Activated T-cell treated with anti-CD3 and anti-CD28 coated beads, Interleukin-2, amount 50 U/mL, for 24 hours (primary cell): Measurements from ENCODE around the gene KLRG1.

Source experiments
- DNase-seq: peaks from one replicate; pipeline ENCODE4 v3.0.0-alpha.2; 2020
- H3K27ac Mint-ChIP-seq: 2 replicates; pipeline ENCODE4 v1.8.0; 2020; ENCODE audit warnings: mild to moderate bottlenecking, mixed read lengths
- H3K27me3 Mint-ChIP-seq: 2 replicates; pipeline ENCODE4 v1.8.0; 2020; ENCODE audit warnings: mixed read lengths
- H3K36me3 Mint-ChIP-seq: 2 replicates; pipeline ENCODE4 v1.8.0; 2020; ENCODE audit warnings: low read depth, mixed read lengths
- H3K4me1 Mint-ChIP-seq: 2 replicates; pipeline ENCODE4 v1.8.0; 2020; ENCODE audit warnings: low read depth, mixed read lengths
- H3K4me3 Mint-ChIP-seq: 2 replicates; pipeline ENCODE4 v1.8.0; 2020; ENCODE audit warnings: mild to moderate bottlenecking, moderate library complexity, mixed read lengths
- H3K9me3 Mint-ChIP-seq: 2 replicates; pipeline ENCODE4 v1.8.0; 2020; ENCODE audit warnings: mixed read lengths

Gene KLRG1

DNA sequence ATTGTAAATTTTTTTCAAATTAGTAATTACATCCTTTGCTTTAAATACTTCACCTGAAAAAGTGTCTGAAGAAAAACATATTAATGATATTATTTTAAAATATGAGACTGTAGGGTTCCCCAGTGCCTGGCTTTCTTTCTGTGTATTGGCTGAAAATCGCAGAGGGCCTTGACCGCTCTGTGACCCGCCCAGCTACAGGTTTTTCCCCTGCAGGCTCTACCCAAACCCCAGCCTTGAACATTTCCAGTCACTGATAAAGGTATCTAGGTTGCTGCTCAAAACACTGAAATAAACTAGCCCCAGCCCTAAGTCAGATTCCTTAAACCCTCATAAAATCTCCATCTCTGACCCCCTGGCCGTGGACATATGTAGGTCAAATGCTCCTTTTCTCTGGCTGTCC, 11.9 kb downstream of the KLRG1 start:
- peak overlapping the region; percentile 56 for H3K27ac Mint-ChIP-seq
- peaks cover 12% of the 10 kb centered on the region for H3K36me3 Mint-ChIP-seq
- DNase-seq: no peak
- no peak overlapping the region for H3K4me3 Mint-ChIP-seq
- H3K27me3 Mint-ChIP-seq: no peaks in the 10 kb centered on the region
- peaks cover 59% of the 10 kb centered on the region for H3K4me1 Mint-ChIP-seq
- H3K9me3 Mint-ChIP-seq: peaks cover 2% of the 10 kb centered on the region

- Mint-ChIP-seq H3K27ac (no peak overlapping the region), H3K9me3 (peaks cover 2% of the 10 kb centered on the region), H3K4me3 (no peak overlapping the region), H3K27me3 (no peaks in the 10 kb centered on the region), H3K36me3 (peaks cover 13% of the 10 kb centered on the region), H3K4me1 (peaks cover 56% of the 10 kb centered on the region)
- DNase-seq: no peak
Observed at GRCh38 chr12:9002335-9002734, 13.0 kb downstream of the KLRG1 start.

- Mint-ChIP-seq H3K27ac (no peak overlapping the region), H3K9me3 (peaks cover 9% of the 10 kb centered on the region), H3K36me3 (peaks cover 31% of the 10 kb centered on the region), H3K4me3 (no peak overlapping the region), H3K27me3 (no peaks in the 10 kb centered on the region), H3K4me1 (peaks cover 16% of the 10 kb centered on the region)
- no peak for DNase-seq
Observed at GRCh38 chr12:9022592-9022991, 33.2 kb downstream of the KLRG1 start.

GRCh38 chr12:9024512-9024911, 35.2 kb downstream of the KLRG1 start:
- H3K9me3 Mint-ChIP-seq: peaks cover 3% of the 10 kb centered on the region
- no peak overlapping the region for H3K27ac Mint-ChIP-seq
- DNase-seq: no peak
- no peak overlapping the region for H3K4me3 Mint-ChIP-seq
- peaks cover 29% of the 10 kb centered on the region for H3K4me1 Mint-ChIP-seq
- H3K36me3 Mint-ChIP-seq: peaks cover 20% of the 10 kb centered on the region
- H3K27me3 Mint-ChIP-seq: no peaks in the 10 kb centered on the region

DNA sequence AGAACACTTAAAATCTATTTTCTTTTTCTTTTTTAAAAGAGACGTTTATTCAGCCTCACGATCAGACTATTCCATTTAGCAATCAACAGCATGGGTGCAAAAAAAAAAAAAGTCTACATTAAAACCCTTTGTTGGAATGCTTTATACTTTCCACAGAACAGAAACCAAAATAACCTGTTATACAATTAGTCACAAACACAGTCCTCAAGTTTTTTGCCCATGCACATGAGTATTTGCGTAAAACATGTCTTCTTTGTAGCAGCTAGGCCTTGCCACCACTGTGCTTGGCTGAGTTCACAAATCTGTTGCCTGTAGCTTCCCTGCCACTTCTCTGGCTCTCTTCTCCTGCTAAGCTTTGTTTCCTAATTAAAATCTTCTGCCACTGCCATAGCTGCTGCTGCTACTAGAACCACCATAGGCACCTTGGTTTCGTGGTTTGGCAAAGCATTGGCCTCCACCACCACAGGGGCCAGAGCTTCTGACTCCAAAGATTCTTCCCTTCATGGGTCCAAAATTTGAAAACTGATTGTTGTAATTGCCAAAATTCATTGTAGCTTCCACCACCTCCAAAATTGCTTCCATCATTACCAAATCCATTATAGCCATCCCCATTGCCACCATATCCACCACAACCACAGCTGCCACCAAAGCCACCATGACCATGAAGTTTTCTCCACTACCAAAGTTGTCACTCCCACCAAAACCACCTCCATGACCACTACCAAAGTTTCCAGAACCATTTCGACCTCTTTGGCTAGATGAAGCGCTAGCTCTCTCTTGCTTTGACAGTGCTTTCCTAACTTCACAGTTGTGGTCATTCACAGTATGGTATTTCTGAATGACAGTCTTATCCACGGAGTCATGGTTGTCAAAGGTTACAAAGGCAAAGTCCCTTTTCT, 38.1 kb downstream of the KLRG1 start:
- Mint-ChIP-seq H3K36me3 (peaks cover 14% of the 10 kb centered on the region), H3K9me3 (peaks cover 3% of the 10 kb centered on the region), H3K4me3 (peak overlapping the region; percentile 56), H3K27ac (peak overlapping the region; percentile 96), H3K4me1 (peaks cover 53% of the 10 kb centered on the region), H3K27me3 (no peaks in the 10 kb centered on the region)
- peak; percentile 56 for DNase-seq

DNA sequence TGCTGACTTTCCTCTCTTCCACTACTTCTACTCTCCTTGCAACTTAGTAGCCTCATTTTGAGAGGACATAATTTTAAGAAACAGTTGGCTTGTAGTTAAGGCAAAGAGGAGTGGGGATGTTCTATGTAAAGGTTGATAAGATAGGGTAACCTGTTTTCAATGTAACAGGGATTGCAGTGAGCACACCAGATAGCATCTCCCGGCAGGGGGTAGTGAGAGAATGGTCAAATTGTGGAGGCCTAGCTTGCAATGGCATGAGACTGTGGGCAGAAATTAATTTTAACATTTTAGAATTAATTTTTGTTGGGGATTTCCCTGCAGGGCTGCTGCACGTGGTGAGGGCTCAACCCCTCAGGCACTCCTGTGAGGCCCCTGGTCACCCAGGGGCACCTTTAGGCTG, 41.4 kb downstream of the KLRG1 start:
- Mint-ChIP-seq H3K4me3 (no peak overlapping the region), H3K36me3 (peaks cover 26% of the 10 kb centered on the region), H3K27ac (peak overlapping the region; percentile 35), H3K9me3 (peaks cover 3% of the 10 kb centered on the region), H3K4me1 (peaks cover 63% of the 10 kb centered on the region), H3K27me3 (no peaks in the 10 kb centered on the region)
- DNase-seq: no peak

DNA sequence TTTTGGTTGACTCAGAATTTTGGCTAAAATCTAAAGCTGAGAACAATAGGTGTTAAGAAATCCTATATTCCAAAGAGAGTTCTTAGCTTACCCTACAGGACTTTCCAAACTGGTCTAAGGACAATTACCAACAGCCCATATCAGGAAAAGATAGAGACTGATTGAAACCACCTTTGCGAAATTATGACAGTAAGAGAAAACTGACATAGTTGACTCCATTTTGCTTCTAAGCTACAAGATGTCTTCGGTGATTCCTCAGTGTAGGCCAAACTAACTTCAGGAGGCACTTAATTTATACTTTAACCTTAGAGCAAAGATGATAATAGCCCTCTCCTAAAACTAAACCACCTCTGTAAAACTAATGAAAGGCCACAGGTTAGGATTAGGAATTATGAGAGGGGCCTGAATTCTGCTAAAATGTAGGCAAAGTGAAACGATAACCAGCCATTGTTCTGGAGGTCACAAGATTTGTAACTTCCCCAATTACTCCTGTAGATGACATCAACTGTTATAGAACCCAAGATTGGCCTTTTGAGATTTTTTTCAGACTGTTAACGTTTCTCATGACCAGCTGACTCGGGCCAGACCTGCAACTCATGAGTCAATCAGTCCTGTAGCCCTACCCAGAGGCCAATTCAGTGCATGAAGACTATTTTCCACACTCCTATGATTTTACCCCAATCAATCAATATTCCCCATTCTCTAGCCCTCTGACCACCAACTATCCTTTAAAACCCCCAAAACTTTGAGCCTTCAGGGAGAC, 43.0 kb downstream of the KLRG1 start:
- Mint-ChIP-seq H3K9me3 (peaks cover 3% of the 10 kb centered on the region), H3K36me3 (peaks cover 25% of the 10 kb centered on the region), H3K27me3 (no peaks in the 10 kb centered on the region), H3K4me1 (peaks cover 73% of the 10 kb centered on the region), H3K27ac (peak overlapping the region; percentile 60), H3K4me3 (no peak overlapping the region)
- no peak for DNase-seq

DNA sequence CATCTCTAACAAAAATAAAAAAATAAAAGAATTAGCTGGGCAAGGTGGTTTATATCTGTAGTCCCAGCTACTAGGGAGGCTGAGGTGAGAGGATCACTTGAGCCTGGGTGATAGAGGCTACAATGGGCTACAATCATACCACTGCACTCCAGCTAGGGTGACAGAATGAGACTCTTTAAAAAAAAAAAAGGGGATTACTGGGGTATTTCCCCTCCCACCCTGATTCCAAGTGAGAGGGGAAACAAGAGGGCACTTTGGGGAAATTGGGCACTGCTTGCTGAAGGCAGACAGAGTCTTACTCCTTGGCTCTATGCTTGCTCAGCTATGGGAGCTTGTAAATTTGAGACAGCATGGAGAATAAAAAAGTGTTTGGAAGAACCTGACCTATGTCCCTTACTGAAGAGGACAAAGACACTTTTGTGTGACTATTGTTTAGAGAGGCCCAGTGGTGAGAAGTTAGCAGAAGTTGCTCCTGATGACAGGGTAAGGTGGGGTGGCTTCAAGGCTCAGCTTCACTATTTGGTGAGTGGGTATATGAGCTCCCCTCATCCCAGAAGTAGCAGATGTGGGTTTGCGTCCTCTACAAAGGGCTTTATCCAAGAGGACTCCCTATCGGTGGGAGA, 44.0 kb downstream of the KLRG1 start:
- Mint-ChIP-seq H3K27ac (peak overlapping the region; percentile 6), H3K36me3 (peaks cover 22% of the 10 kb centered on the region), H3K4me3 (no peak overlapping the region), H3K4me1 (peaks cover 74% of the 10 kb centered on the region), H3K9me3 (peaks cover 3% of the 10 kb centered on the region), H3K27me3 (no peaks in the 10 kb centered on the region)
- DNase-seq: no peak

DNA sequence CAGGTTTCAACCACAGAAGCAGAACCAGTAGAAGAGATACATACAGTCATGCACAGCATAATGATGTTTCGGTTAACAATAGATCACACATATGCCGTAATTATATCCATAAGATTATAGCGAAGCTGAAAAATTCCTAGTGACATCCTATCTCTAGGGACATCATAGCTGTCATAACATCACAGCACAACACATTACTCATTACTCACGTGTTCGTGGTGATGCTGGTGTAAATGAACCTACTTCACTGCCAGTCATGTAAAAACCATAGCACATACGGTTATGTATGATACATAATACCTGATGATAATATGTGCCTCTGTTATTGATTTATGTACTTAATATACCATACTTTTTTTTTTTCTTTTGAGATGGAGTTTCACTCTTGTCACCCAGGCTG, 44.7 kb downstream of the KLRG1 start:
- H3K9me3 Mint-ChIP-seq: no peaks in the 10 kb centered on the region
- H3K27me3 Mint-ChIP-seq: no peaks in the 10 kb centered on the region
- no peak for DNase-seq
- peaks cover 75% of the 10 kb centered on the region for H3K4me1 Mint-ChIP-seq
- H3K4me3 Mint-ChIP-seq: no peak overlapping the region
- H3K27ac Mint-ChIP-seq: no peak overlapping the region
- H3K36me3 Mint-ChIP-seq: peaks cover 18% of the 10 kb centered on the region

- no peak for DNase-seq
- Mint-ChIP-seq H3K27me3 (no peaks in the 10 kb centered on the region), H3K36me3 (peaks cover 16% of the 10 kb centered on the region), H3K4me3 (no peak overlapping the region), H3K9me3 (no peaks in the 10 kb centered on the region), H3K4me1 (peaks cover 77% of the 10 kb centered on the region), H3K27ac (no peak overlapping the region)
Observed at GRCh38 chr12:9036227-9036626, 46.9 kb downstream of the KLRG1 start.

GRCh38 chr12:9037431-9037830, 48.1 kb downstream of the KLRG1 start:
- no peak for DNase-seq
- Mint-ChIP-seq H3K36me3 (peaks cover 16% of the 10 kb centered on the region), H3K9me3 (no peaks in the 10 kb centered on the region), H3K4me1 (peaks cover 75% of the 10 kb centered on the region), H3K27me3 (no peaks in the 10 kb centered on the region), H3K4me3 (no peak overlapping the region), H3K27ac (no peak overlapping the region)

DNA sequence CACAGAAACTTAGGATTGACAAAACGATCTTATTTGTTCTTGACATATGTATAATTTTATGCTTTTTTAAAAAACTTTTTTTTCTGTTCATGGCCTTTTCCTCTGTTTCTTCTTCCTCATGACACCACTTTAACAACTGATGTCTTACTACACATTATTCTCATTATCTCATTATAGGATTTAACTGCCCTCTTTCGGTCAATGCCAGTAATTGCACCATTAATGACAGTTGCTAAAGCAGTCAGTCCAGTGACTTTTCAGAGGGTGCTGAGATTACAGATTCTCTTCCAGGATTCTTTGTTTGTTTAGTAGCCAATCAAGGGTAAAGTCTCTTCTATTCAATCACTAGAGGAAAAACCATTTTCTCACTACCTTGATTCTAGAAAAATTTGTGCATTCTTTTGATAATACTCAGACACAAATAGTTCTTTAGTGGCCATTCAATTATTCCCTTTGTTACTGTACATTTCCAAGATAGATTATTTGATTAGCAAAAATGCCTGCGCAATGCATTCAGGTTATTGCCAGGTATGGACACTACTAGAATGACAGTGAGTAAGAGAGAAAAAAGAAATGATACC, 50.1 kb downstream of the KLRG1 start:
- H3K4me1 Mint-ChIP-seq: peaks cover 62% of the 10 kb centered on the region
- H3K4me3 Mint-ChIP-seq: no peak overlapping the region
- no peaks in the 10 kb centered on the region for H3K9me3 Mint-ChIP-seq
- H3K36me3 Mint-ChIP-seq: peaks cover 6% of the 10 kb centered on the region
- no peak overlapping the region for H3K27ac Mint-ChIP-seq
- no peak for DNase-seq
- H3K27me3 Mint-ChIP-seq: no peaks in the 10 kb centered on the region

DNA sequence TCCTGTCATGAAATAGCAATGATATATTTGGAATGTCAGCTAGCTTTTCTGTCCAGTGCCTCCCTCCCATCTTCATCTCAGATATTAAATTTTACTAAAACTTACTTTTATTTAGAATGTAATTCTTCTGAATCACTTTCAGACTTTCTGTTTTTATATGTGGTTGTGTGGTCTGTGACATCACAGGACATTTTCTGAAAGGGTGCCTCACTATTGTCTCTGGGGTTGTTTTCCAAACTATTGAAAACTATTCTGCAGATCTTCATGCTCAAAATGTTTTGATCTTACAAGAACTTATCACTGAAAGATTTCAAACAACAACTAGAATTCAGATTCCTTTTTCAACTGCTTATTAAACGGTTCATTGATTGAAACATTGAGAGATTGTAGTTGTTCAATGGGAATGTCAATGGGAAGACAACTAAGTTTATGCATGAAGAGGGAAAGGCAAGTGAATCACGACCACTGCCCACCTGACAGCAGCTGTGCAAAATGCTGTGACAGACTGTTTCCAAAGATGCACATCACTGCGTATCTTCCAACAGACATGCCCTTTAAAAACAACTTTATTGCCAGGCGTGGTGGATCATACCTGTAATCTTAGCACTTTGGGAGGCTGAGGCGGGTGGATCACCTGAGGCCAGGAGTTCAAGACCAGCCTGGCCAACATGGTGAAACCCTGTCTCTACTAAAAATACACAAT, 51.3 kb downstream of the KLRG1 start:
- H3K27ac Mint-ChIP-seq: peak overlapping the region; percentile 1
- no peaks in the 10 kb centered on the region for H3K9me3 Mint-ChIP-seq
- no peak overlapping the region for H3K4me3 Mint-ChIP-seq
- peaks cover 2% of the 10 kb centered on the region for H3K36me3 Mint-ChIP-seq
- H3K4me1 Mint-ChIP-seq: peaks cover 62% of the 10 kb centered on the region
- no peak for DNase-seq
- H3K27me3 Mint-ChIP-seq: no peaks in the 10 kb centered on the region

GRCh38 chr12:9041321-9041720, 52.0 kb downstream of the KLRG1 start:
- H3K9me3 Mint-ChIP-seq: no peaks in the 10 kb centered on the region
- H3K27ac Mint-ChIP-seq: no peak overlapping the region
- H3K27me3 Mint-ChIP-seq: no peaks in the 10 kb centered on the region
- DNase-seq: no peak
- peaks cover 2% of the 10 kb centered on the region for H3K36me3 Mint-ChIP-seq
- peaks cover 59% of the 10 kb centered on the region for H3K4me1 Mint-ChIP-seq
- no peak overlapping the region for H3K4me3 Mint-ChIP-seq
